Measurements from ENCODE around the gene LIN7B. TPM values are rescaled to one million over a fixed set of nuclear protein-coding genes. Genes with fewer than 3 reads are reported as not detected.

The LIN7B gene
- total and polyA plus RNA-seq, 2 of the 8 experiments (the other 6 are each of a cell fraction or from before 2014, with no cell fraction given), result 4.1 to 4.2 TPM

- TF ChIP-seq RBBP5 (IDR thresholded peaks at IDR 0.05; ENCODE audit: borderline replicate concordance, low read depth, low read length) (no peak), GABPA (IDR thresholded peaks at IDR 0.05; ENCODE audit: borderline replicate concordance, insufficient read depth, low read length) (no peak)
Measured at GRCh38 chr19:49081273-49081672, 32.9 kb upstream of the LIN7B start (continued).
